ENCODE measurements around the gene TAF4B. TPM values are rescaled to one million over a fixed set of nuclear protein-coding genes. Genes with fewer than 3 reads are reported as not detected.
"Not testable (repeated sequence)": the region's sequence is repeated elsewhere in the genome, so short reads cannot be mapped to it uniquely, and the experiment has no call there.

TAF4B gene
- total RNA-seq, 1 donor from 2014 or later: 3.7 TPM

GRCh38 chr18:26233208-26233607, 7.0 kb downstream of the TAF4B start:
- Histone ChIP-seq H3K9ac (ENCODE audit: low read depth in 1 of 3, low read length in 3 of 3) (no peak overlapping the region), H3K27me3 (ENCODE audit: control insufficient read depth in 3 of 3, insufficient read depth in 3 of 3, low read length in 3 of 3) (no peaks in the 10 kb centered on the region), H3K36me3 (ENCODE audit: control insufficient read depth in 3 of 3, insufficient read depth in 3 of 3, low read length in 3 of 3) (no peaks in the 10 kb centered on the region), H3K27ac (ENCODE audit: low read depth, low read length) (no peak overlapping the region), H3K4me1 (ENCODE audit: control insufficient read depth in 3 of 3, insufficient read depth in 3 of 3, low read length in 3 of 3) (peaks cover 0 to under 1% (median 0%) of the 10 kb centered on the region in 3 donors), H3K9me3 (ENCODE audit: control insufficient read depth in 3 of 3, low read length in 3 of 3) (no peaks in the 10 kb centered on the region), H3K4me3 (ENCODE audit: low read length in 3 of 3) (no peak overlapping the region)

- not testable (repeated sequence) for H3K27ac ChIP-seq (ENCODE audit: low read depth, low read length); H3K27me3 ChIP-seq (ENCODE audit: control insufficient read depth in 3 of 3, insufficient read depth in 3 of 3, low read length in 3 of 3); H3K9ac ChIP-seq (ENCODE audit: low read depth in 1 of 3, low read length in 3 of 3); H3K4me3 ChIP-seq (ENCODE audit: low read length in 3 of 3); H3K9me3 ChIP-seq (ENCODE audit: control insufficient read depth in 3 of 3, low read length in 3 of 3); H3K36me3 ChIP-seq (ENCODE audit: control insufficient read depth in 3 of 3, insufficient read depth in 3 of 3, low read length in 3 of 3); H3K4me1 ChIP-seq (ENCODE audit: control insufficient read depth in 3 of 3, insufficient read depth in 3 of 3, low read length in 3 of 3)
Measured at GRCh38 chr18:26237363-26237762, 11.1 kb downstream of the TAF4B start.

GRCh38 chr18:26238718-26239117, 12.5 kb downstream of the TAF4B start:
- not testable (repeated sequence) for H3K4me3 ChIP-seq (ENCODE audit: low read length in 3 of 3); H3K4me1 ChIP-seq (ENCODE audit: control insufficient read depth in 3 of 3, insufficient read depth in 3 of 3, low read length in 3 of 3); H3K9ac ChIP-seq (ENCODE audit: low read depth in 1 of 3, low read length in 3 of 3); H3K27ac ChIP-seq (ENCODE audit: low read depth, low read length); H3K36me3 ChIP-seq (ENCODE audit: control insufficient read depth in 3 of 3, insufficient read depth in 3 of 3, low read length in 3 of 3); H3K9me3 ChIP-seq (ENCODE audit: control insufficient read depth in 3 of 3, low read length in 3 of 3); H3K27me3 ChIP-seq (ENCODE audit: control insufficient read depth in 3 of 3, insufficient read depth in 3 of 3, low read length in 3 of 3)

GRCh38 chr18:26242392-26242791, 16.1 kb downstream of the TAF4B start:
- H3K27me3 ChIP-seq (ENCODE audit: control insufficient read depth in 3 of 3, insufficient read depth in 3 of 3, low read length in 3 of 3); H3K9ac ChIP-seq (ENCODE audit: low read depth in 1 of 3, low read length in 3 of 3); H3K36me3 ChIP-seq (ENCODE audit: control insufficient read depth in 3 of 3, insufficient read depth in 3 of 3, low read length in 3 of 3); H3K27ac ChIP-seq (ENCODE audit: low read depth, low read length); H3K4me3 ChIP-seq (ENCODE audit: low read length in 3 of 3); H3K4me1 ChIP-seq (ENCODE audit: control insufficient read depth in 3 of 3, insufficient read depth in 3 of 3, low read length in 3 of 3); H3K9me3 ChIP-seq (ENCODE audit: control insufficient read depth in 3 of 3, low read length in 3 of 3): not testable (repeated sequence)

GRCh38 chr18:26245434-26245833, 19.2 kb downstream of the TAF4B start:
- H3K4me3 ChIP-seq (ENCODE audit: low read length in 3 of 3); H3K27me3 ChIP-seq (ENCODE audit: control insufficient read depth in 3 of 3, insufficient read depth in 3 of 3, low read length in 3 of 3); H3K4me1 ChIP-seq (ENCODE audit: control insufficient read depth in 3 of 3, insufficient read depth in 3 of 3, low read length in 3 of 3); H3K36me3 ChIP-seq (ENCODE audit: control insufficient read depth in 3 of 3, insufficient read depth in 3 of 3, low read length in 3 of 3); H3K27ac ChIP-seq (ENCODE audit: low read depth, low read length); H3K9ac ChIP-seq (ENCODE audit: low read depth in 1 of 3, low read length in 3 of 3); H3K9me3 ChIP-seq (ENCODE audit: control insufficient read depth in 3 of 3, low read length in 3 of 3): not testable (repeated sequence)

- H3K4me3 ChIP-seq (ENCODE audit: low read length in 3 of 3): no peak overlapping the region
- no peaks in the 10 kb centered on the region for H3K4me1 ChIP-seq (ENCODE audit: control insufficient read depth in 3 of 3, insufficient read depth in 3 of 3, low read length in 3 of 3)
- no peak overlapping the region for H3K9ac ChIP-seq (ENCODE audit: low read depth in 1 of 3, low read length in 3 of 3)
- no peak overlapping the region for H3K27ac ChIP-seq (ENCODE audit: low read depth, low read length)
- H3K27me3 ChIP-seq (ENCODE audit: control insufficient read depth in 3 of 3, insufficient read depth in 3 of 3, low read length in 3 of 3): no peaks in the 10 kb centered on the region
- no peaks in the 10 kb centered on the region for H3K9me3 ChIP-seq (ENCODE audit: control insufficient read depth in 3 of 3, low read length in 3 of 3)
- H3K36me3 ChIP-seq (ENCODE audit: control insufficient read depth in 3 of 3, insufficient read depth in 3 of 3, low read length in 3 of 3): no peaks in the 10 kb centered on the region
Measured at GRCh38 chr18:26252411-26252810, 26.2 kb downstream of the TAF4B start.

- not testable (repeated sequence) for H3K4me3 ChIP-seq (ENCODE audit: low read length in 3 of 3); H3K27me3 ChIP-seq (ENCODE audit: control insufficient read depth in 3 of 3, insufficient read depth in 3 of 3, low read length in 3 of 3); H3K4me1 ChIP-seq (ENCODE audit: control insufficient read depth in 3 of 3, insufficient read depth in 3 of 3, low read length in 3 of 3); H3K9me3 ChIP-seq (ENCODE audit: control insufficient read depth in 3 of 3, low read length in 3 of 3); H3K9ac ChIP-seq (ENCODE audit: low read depth in 1 of 3, low read length in 3 of 3); H3K36me3 ChIP-seq (ENCODE audit: control insufficient read depth in 3 of 3, insufficient read depth in 3 of 3, low read length in 3 of 3); H3K27ac ChIP-seq (ENCODE audit: low read depth, low read length)
Measured at GRCh38 chr18:26254808-26255207, 28.6 kb downstream of the TAF4B start.

GRCh38 chr18:26255695-26256622, 29.7 kb downstream of the TAF4B start:
- no peak overlapping the region for H3K4me3 ChIP-seq (ENCODE audit: low read length in 3 of 3)

GRCh38 chr18:26258711-26259110, 32.5 kb downstream of the TAF4B start:
- H3K4me3 ChIP-seq (ENCODE audit: low read length in 3 of 3): no peak overlapping the region
- no peak overlapping the region for H3K9ac ChIP-seq (ENCODE audit: low read depth in 1 of 3, low read length in 3 of 3)
- no peaks in the 10 kb centered on the region for H3K36me3 ChIP-seq (ENCODE audit: control insufficient read depth in 3 of 3, insufficient read depth in 3 of 3, low read length in 3 of 3)
- no peaks in the 10 kb centered on the region for H3K4me1 ChIP-seq (ENCODE audit: control insufficient read depth in 3 of 3, insufficient read depth in 3 of 3, low read length in 3 of 3)
- H3K27me3 ChIP-seq (ENCODE audit: control insufficient read depth in 3 of 3, insufficient read depth in 3 of 3, low read length in 3 of 3): no peaks in the 10 kb centered on the region
- peaks cover 0 to 4% (median 0%) of the 10 kb centered on the region in 3 donors for H3K9me3 ChIP-seq (ENCODE audit: control insufficient read depth in 3 of 3, low read length in 3 of 3)
- H3K27ac ChIP-seq (ENCODE audit: low read depth, low read length): no peak overlapping the region

More at GRCh38 chr18:26255695-26256622, 29.7 kb downstream of the TAF4B start:
- no peaks in the 10 kb centered on the region for H3K4me1 ChIP-seq (ENCODE audit: control insufficient read depth in 3 of 3, insufficient read depth in 3 of 3, low read length in 3 of 3)
- no peaks in the 10 kb centered on the region for H3K27me3 ChIP-seq (ENCODE audit: control insufficient read depth in 3 of 3, insufficient read depth in 3 of 3, low read length in 3 of 3)
- H3K9ac ChIP-seq (ENCODE audit: low read depth in 1 of 3, low read length in 3 of 3): no peak overlapping the region
- H3K27ac ChIP-seq (ENCODE audit: low read depth, low read length): no peak overlapping the region
- no peaks in the 10 kb centered on the region for H3K36me3 ChIP-seq (ENCODE audit: control insufficient read depth in 3 of 3, insufficient read depth in 3 of 3, low read length in 3 of 3)
- no peaks in the 10 kb centered on the region for H3K9me3 ChIP-seq (ENCODE audit: control insufficient read depth in 3 of 3, low read length in 3 of 3)

GRCh38 chr18:26259416-26259815, 33.2 kb downstream of the TAF4B start:
- H3K4me1 ChIP-seq (ENCODE audit: control insufficient read depth in 3 of 3, insufficient read depth in 3 of 3, low read length in 3 of 3); H3K36me3 ChIP-seq (ENCODE audit: control insufficient read depth in 3 of 3, insufficient read depth in 3 of 3, low read length in 3 of 3); H3K4me3 ChIP-seq (ENCODE audit: low read length in 3 of 3); H3K9me3 ChIP-seq (ENCODE audit: control insufficient read depth in 3 of 3, low read length in 3 of 3); H3K27me3 ChIP-seq (ENCODE audit: control insufficient read depth in 3 of 3, insufficient read depth in 3 of 3, low read length in 3 of 3); H3K27ac ChIP-seq (ENCODE audit: low read depth, low read length); H3K9ac ChIP-seq (ENCODE audit: low read depth in 1 of 3, low read length in 3 of 3): not testable (repeated sequence)
